Activated T-cell treated with anti-CD3 and anti-CD28 coated beads, Interleukin-2, amount 50 U/mL, for 72 hours (primary cell): ENCODE measurements around the gene BAD. TPM values are rescaled to one million over a fixed set of nuclear protein-coding genes. Genes with fewer than 3 reads are reported as not detected.

Experiments
- ATAC-seq, 2 donors: fragments of 150-1000 bp; cut with Tn5 transposase; replicated peaks in 1 of 2; 2 replicates each; pipeline ENCODE4 v1.10.0; 2021; ENCODE audit warnings: moderate library complexity in 2 of 2, mild to moderate bottlenecking in 1 of 2
- DNase-seq, 2 donors: peaks; one replicate each; pipeline ENCODE4 v3.0.0; 2021 to 2022; ENCODE audit warnings: mixed read lengths in 1 of 2
- H3K27ac Mint-ChIP-seq: one replicate; pipeline ENCODE4 v1.8.0; 2022; ENCODE audit warnings: mild to moderate bottlenecking, moderate library complexity, mixed read lengths
- H3K27me3 Mint-ChIP-seq: one replicate; pipeline ENCODE4 v1.8.0; 2022; ENCODE audit warnings: low read depth, mixed read lengths
- H3K36me3 Mint-ChIP-seq, 2 donors: one replicate each; pipeline ENCODE4 v1.8.0; 2022; ENCODE audit warnings: mixed read lengths in 2 of 2, mild to moderate bottlenecking in 1 of 2; ENCODE audit not compliant: insufficient read depth in 2 of 2
- H3K4me1 Mint-ChIP-seq: one replicate; pipeline ENCODE4 v1.8.0; 2022; ENCODE audit warnings: low read depth, mixed read lengths
- H3K4me3 Mint-ChIP-seq, 2 donors: one replicate each; pipeline ENCODE4 v1.8.0; 2022; ENCODE audit warnings: mild to moderate bottlenecking in 2 of 2, mixed read lengths in 2 of 2, moderate library complexity in 2 of 2
- H3K9me3 Mint-ChIP-seq, 2 donors: one replicate each; pipeline ENCODE4 v1.8.0; 2022; ENCODE audit warnings: mixed read lengths in 2 of 2
- total RNA-seq, 2 donors: library from RNA; stranded (reverse); gene quantifications; one replicate each; pipeline ENCODE4 v1.2.3, GENCODE V29; 2022

Gene BAD
- total RNA-seq, 2 donors from 2014 or later: 35.2 to 35.7 TPM

DNA sequence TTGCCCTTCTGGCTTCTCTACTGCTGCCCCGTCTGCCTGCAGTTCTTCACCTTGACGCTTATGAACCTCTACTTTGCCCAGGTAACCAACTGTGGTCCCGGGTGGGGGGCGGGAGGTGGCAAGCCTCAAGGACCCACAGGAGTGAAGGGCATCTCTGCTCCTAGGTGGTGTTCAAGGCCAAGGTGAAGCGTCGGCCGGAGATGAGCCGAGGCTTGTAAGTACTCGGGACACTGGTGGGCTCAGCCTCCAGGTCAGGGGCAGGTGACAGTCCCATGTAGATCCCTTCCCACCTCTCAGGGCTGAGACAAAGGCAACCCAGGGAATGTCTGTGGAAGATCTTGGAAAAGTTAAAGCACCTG lies 2.3 kb upstream of the BAD start:
- Mint-ChIP-seq H3K4me3 (peak overlapping the region; percentile 86 to 93), H3K27ac (peak overlapping the region; percentile 87)
- no peak for DNase-seq

DNA sequence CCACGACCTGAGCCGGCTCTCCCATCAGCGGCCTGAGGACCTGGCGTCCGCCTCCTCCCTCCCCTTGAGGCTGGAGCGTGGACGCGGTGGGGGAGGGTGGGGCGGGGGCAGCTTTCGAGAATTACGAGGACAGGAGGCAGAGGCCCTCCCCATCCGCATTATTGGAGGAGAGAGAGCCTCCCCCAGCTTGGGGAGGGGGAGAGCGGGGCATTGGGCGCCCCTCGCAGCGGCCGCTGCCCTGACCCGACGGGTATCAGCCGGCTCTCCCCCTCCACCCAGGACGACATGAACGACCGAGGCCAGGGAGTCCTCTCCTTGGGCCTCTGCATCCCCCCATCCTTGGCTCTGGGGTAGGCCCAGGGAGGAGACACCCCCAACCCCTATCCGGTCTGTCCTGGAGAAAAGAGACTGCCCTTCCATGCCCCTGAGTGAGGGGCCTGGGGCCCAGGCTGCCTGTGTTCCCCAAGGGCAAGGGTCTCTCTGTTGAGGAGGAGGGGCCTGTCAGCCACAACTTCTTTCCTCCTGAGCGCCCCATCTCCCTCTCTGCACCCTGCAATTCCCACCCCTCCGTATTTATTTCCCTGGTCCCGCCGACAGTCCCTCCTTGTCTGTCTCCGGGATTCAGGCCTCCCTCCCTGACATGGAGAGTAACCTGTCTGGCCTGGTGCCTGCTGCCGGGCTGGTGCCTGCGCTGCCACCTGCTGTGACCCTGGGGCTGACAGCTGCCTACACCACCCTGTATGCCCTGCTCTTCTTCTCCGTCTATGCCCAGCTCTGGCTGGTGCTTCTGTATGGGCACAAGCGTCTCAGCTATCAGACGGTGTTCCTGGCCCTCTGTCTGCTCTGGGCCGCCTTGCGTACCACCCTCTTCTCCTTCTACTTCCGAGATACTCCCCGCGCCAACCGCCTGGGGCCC lies 1.7 kb upstream of the BAD start:
- peaks cover 9% of the 10 kb centered on the region for H3K27me3 Mint-ChIP-seq

More for the DNA sequence above, 2.3 kb upstream of the BAD start:
- no peaks in the 10 kb centered on the region for H3K9me3 Mint-ChIP-seq
- ATAC-seq: no peak
- peaks cover 9% of the 10 kb centered on the region for H3K27me3 Mint-ChIP-seq
- H3K36me3 Mint-ChIP-seq: peaks cover 5% of the 10 kb centered on the region in 2 donors
- peaks cover 20% of the 10 kb centered on the region for H3K4me1 Mint-ChIP-seq

DNA sequence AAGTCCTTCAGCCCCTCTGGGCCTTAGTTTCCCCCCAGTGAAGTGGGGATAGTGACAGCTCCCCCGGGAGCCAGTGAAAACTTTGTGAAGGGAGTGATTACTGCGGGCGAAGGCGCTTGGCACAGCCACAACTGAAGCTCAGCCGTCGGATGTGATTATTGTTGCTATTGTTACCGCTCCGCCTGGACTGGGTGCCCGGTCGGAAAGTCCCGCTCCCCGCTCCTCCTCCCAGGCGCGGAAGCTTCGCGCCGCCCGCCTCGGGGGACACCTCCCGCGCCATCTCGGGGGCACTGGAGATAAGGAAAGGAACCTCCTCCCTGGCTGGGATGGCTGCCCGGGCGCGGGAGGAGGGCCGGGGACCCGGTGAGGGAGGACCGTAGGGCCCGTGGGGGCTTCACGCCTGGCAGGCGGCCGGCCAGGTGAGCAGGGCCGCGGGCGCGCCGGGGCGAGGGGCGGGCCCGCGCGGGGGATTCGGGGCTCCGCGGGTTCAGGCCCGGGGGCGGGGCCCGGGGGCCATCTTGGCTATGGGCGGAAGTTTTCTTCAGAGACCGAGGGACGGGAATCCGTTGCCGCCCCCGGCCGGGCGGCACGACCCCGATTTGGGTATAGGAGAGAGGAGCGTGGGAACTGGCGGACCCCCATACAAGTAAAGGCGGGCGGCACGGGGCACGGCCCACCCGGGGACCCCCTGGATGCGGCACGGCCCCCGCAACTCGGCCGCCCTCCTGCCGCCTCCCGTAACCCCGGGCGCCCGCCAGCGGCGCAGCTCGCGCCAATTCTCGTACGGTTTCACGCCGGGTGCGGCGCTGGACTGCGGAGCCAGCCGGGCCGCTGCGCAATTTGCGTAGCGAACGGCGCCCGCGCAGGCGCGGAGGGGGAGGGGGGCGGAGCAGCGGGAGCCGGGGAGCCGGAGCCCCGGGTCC lies 758 bp upstream of the BAD start, which contains the start of gene GPR137:
TSS of gene GPR137 (plus strand) at position 887 of the 923 bp plus-strand sequence. CDS start 677 bp downstream, outside the sequence.
- Mint-ChIP-seq H3K36me3 (peaks cover 3 to 5% of the 10 kb centered on the region in 2 donors), H3K27me3 (peaks cover under 1% of the 10 kb centered on the region), H3K9me3 (no peaks in the 10 kb centered on the region), H3K4me1 (peaks cover 26% of the 10 kb centered on the region), H3K27ac (peak within 1 kb of the TSS; percentile 87), H3K4me3 (peak within 1 kb of the TSS; percentile 93 to 94)
- peak; percentile 71 to 76 for ATAC-seq
- peak; percentile 94 to 97 for DNase-seq

More for the DNA sequence above, 1.7 kb upstream of the BAD start:
- H3K36me3 Mint-ChIP-seq: peaks cover 5 to 9% of the 10 kb centered on the region in 2 donors
- peaks cover 26% of the 10 kb centered on the region for H3K4me1 Mint-ChIP-seq
- peak overlapping the region; percentile 86 to 93 for H3K4me3 Mint-ChIP-seq
- H3K9me3 Mint-ChIP-seq: no peaks in the 10 kb centered on the region
- peak overlapping the region; percentile 87 for H3K27ac Mint-ChIP-seq
- DNase-seq: peak in 1 of 2 donors; percentile 45
- no peak for ATAC-seq

DNA sequence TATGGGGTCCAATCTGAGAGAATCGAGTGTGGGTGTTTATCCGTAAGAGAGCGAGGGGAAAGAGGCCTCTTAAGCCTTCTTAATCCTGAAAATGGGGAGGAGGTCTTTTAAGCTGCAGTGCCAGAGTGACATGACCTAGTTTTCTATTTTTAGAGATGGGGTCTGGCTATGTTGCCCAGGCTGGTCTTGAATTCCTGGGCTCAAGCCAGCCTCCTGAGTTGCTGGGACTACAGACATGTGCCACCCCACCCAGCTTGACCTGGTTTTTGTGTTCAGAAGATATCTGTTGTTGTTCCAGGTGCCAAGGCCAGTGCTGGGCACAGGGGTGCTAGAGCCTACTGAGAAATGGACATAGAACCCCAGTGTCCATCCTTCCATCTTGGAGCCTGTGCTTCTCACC lies 1.4 kb downstream of the BAD start:
- DNase-seq (no peak), ATAC-seq (no peak)
- Mint-ChIP-seq H3K36me3 (peaks cover 2 to 6% of the 10 kb centered on the region in 2 donors), H3K27me3 (no peaks in the 10 kb centered on the region), H3K27ac (no peak overlapping the region), H3K4me3 (peak overlapping the region; percentile 46 to 53), H3K9me3 (no peaks in the 10 kb centered on the region), H3K4me1 (peaks cover 26% of the 10 kb centered on the region)

- DNase-seq: no peak
- Mint-ChIP-seq H3K36me3 (peaks cover 2 to 6% of the 10 kb centered on the region in 2 donors), H3K4me1 (peaks cover 26% of the 10 kb centered on the region), H3K27ac (no peak overlapping the region), H3K27me3 (no peaks in the 10 kb centered on the region), H3K9me3 (no peaks in the 10 kb centered on the region), H3K4me3 (no peak overlapping the region)
- no peak for ATAC-seq
Observed at GRCh38 chr11:64281957-64282770, 2.3 kb downstream of the BAD start.

- no peak overlapping the region for H3K4me3 Mint-ChIP-seq
- H3K9me3 Mint-ChIP-seq: no peaks in the 10 kb centered on the region
- H3K27me3 Mint-ChIP-seq: no peaks in the 10 kb centered on the region
- ATAC-seq (no peak), DNase-seq (no peak)
- H3K36me3 Mint-ChIP-seq: peaks cover 2 to 6% of the 10 kb centered on the region in 2 donors
- H3K27ac Mint-ChIP-seq: no peak overlapping the region
- peaks cover 16% of the 10 kb centered on the region for H3K4me1 Mint-ChIP-seq
Observed at GRCh38 chr11:64278576-64279190, 5.8 kb downstream of the BAD start.

GRCh38 chr11:64276653-64277431 lies 7.6 kb downstream of the BAD start:
- ATAC-seq: no peak
- Mint-ChIP-seq H3K27ac (no peak overlapping the region), H3K9me3 (no peaks in the 10 kb centered on the region), H3K4me3 (no peak overlapping the region), H3K4me1 (peaks cover 13% of the 10 kb centered on the region), H3K27me3 (no peaks in the 10 kb centered on the region), H3K36me3 (peaks cover under 1 to 6% of the 10 kb centered on the region in 2 donors)
- no peak for DNase-seq

- H3K9me3 Mint-ChIP-seq: no peaks in the 10 kb centered on the region
- no peaks in the 10 kb centered on the region for H3K27me3 Mint-ChIP-seq
- peaks cover 9% of the 10 kb centered on the region for H3K4me1 Mint-ChIP-seq
- peaks cover 0 to 1% of the 10 kb centered on the region in 2 donors for H3K36me3 Mint-ChIP-seq
- DNase-seq (no peak), ATAC-seq (no peak)
- H3K27ac Mint-ChIP-seq: no peak overlapping the region
- H3K4me3 Mint-ChIP-seq: no peak overlapping the region
Observed at GRCh38 chr11:64275841-64276240, 8.6 kb downstream of the BAD start.

DNA sequence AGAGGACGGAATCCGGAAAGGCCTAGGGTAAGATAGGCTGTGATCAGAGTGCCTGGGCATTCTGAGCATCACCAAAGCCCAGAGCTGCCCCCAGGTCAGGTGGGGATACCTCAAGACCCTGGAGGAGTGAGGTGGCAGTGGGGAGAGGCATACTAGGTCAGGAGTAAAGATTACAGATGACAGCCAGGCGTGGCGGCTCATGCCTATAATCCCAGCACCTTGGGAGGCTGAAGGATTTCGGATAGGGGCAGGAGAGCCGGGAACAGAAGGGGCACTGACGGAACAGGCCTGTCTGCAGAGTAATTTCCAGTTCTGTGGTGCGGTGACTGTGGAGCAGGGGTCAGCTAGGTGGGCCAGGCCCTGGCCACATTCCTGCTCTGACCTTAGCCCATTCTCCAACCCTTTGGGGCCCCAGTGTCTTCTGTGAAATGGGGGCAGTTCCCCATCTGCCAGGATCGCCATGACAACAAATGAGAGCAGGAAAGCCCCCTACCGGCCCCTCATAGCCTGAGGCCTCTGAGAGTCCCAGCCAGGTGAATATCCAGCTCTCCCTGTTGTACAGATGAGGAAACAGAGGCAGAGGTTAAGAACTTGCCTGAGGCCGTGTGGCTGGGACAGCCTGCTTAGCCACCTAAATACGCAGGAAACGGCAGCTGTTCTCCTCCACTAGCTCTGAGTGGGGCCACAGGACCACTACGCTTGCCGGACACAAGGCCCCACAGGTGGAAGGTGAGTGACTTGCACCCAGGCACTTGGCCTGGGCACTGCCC lies 9.2 kb downstream of the BAD start:
- peaks cover 10% of the 10 kb centered on the region for H3K4me1 Mint-ChIP-seq
- no peaks in the 10 kb centered on the region for H3K9me3 Mint-ChIP-seq
- no peaks in the 10 kb centered on the region for H3K27me3 Mint-ChIP-seq
- H3K36me3 Mint-ChIP-seq: peaks cover 0 to 2% of the 10 kb centered on the region in 2 donors
- DNase-seq: no peak
- H3K27ac Mint-ChIP-seq: no peak overlapping the region
- no peak for ATAC-seq
- H3K4me3 Mint-ChIP-seq: no peak overlapping the region

GRCh38 chr11:64269540-64270220 lies 14.8 kb downstream of the BAD start:
- peak; percentile 76 to 80 for ATAC-seq
- H3K4me3 Mint-ChIP-seq: peak overlapping the region; percentile 90 to 100
- H3K27me3 Mint-ChIP-seq: no peaks in the 10 kb centered on the region

More at GRCh38 chr11:64269540-64270220, 14.8 kb downstream of the BAD start:
- Mint-ChIP-seq H3K36me3 (peaks cover 0 to 7% of the 10 kb centered on the region in 2 donors), H3K4me1 (peaks cover 29% of the 10 kb centered on the region), H3K9me3 (no peaks in the 10 kb centered on the region), H3K27ac (peak overlapping the region; percentile 98)
- peak; percentile 98 for DNase-seq
